HG03064 (cell line): ENCODE measurements around the gene APLP1.
"Not testable (repeated sequence)": the region's sequence is repeated elsewhere in the genome, so short reads cannot be mapped to it uniquely, and the experiment has no call there.

Source experiments
- ATAC-seq: cut with Tn5 transposase; IDR thresholded peaks from one replicate; pipeline ENCODE4 v1.9.1; 2021; ENCODE audit warnings: low read depth; ENCODE audit not compliant: unreplicated experiment

APLP1 gene

GRCh38 chr19:35903550-35904179, 35.3 kb downstream of the APLP1 start:
- peak; percentile 37 for ATAC-seq

- ATAC-seq, result no peak
These were observed 36.1 kb downstream of the APLP1 start for GRCh38 chr19:35904311-35905068.

DNA sequence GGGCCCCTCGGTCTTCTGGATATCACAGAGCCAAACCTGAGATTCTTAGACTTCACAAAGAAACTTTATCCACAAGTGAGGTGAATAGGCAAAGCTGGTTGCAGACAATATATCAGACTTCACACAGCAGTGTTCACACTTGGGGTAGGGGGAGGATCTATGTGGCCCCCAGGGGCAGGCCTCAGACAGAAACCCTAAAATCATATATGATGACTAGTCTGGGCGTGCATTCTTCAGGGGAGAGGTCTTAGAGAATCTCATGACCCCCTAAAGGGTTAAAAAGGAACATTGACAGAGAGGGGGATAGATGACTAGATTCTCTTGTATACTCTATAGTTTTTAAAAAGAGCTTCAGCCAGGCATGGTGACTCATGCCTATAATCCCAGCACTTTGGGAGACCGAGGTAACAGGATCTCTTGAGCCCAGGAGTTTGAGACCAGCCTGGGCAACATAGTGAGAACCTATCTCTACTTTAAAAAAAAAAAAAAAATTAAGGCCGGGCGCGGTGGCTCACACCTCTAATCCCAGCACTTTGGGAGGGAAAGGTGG, 36.9 kb downstream of the APLP1 start:
- no peak for ATAC-seq

GRCh38 chr19:35907377-35907745, 39.0 kb downstream of the APLP1 start:
- no peak for ATAC-seq

- ATAC-seq, result no peak
These were observed 39.7 kb downstream of the APLP1 start, which contains the start of gene TYROBP for GRCh38 chr19:35908010-35908441. TYROBP (minus strand) TSS chr19:35908295; CDS start chr19:35908228, 67 bp downstream.

DNA sequence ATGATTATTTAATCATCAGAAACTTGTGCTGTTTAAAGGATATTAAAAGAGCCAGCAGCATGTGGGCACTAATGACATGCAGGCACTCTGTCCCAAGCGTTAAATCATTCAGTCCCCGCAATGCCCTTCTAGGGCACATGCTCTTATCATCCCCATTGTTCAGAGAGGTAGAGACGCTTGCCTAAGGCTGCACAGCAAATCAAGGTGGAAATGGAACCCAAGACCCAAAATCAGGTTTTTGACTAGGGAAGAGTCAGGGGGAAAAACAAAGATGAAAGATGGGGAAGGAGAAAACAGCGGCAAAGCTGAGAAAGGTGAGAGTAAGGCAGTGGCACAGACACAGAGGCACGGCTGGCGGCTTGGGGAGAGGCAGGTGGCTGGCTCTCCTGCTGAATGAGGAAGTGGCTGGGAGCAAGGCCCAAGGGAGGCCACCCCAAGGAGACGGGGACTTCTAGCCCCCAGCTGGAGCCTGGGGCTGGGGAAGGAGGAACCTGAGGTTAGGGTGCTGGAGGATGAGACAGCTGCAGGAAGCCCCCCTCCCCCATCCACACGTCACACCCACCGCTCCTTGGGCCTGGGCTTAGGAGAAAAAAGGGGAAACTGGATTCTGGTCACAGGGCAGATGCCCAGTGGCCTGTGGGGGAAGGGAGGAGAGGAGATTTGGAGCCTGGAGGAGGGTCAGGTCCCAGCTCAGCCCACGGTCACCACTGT, 40.8 kb downstream of the APLP1 start:
- ATAC-seq, result no peak

- ATAC-seq, result no peak
These were observed 41.3 kb downstream of the APLP1 start for GRCh38 chr19:35909684-35910035.

DNA sequence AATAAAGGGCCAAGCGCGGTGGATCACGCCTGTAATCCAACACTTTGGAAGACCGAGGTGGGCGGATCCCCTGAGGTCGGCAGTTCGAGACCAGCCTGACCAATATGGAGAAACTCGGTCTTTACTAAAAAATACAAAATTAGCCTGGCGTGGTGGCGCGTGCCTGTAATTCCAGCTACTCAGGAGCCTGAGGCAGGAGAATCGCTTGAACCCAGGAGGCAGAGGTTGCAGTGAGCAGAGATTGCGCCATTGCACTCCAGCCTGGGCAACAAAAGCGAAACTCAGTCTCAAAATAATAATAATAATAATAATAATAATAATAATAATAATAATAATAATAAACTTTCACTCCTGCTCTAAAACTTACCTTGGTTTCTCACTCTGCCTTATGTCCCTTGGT, 42.0 kb downstream of the APLP1 start:
- ATAC-seq, result not testable (repeated sequence)

GRCh38 chr19:35911173-35911572, 42.8 kb downstream of the APLP1 start:
- ATAC-seq, result no peak

DNA sequence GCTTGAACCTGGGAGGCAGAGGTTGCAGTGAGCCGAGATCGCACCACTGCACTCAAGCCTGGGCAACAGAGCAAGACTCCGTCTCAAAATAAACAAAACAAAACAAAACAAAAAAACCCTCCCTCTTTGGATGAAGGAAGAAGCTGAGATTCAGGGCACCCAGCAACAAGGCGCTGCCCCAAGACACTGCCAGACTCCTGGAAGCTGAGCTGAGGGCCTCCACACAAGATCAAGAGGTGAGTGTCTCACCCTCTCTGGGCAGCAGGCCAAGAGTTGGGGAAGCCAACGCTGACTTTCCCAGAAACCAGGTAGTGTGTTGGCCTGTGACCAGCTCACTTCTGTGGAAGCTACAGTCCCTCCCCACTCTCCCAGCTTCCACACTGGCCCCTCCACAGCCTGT, 43.4 kb downstream of the APLP1 start:
- no peak for ATAC-seq

DNA sequence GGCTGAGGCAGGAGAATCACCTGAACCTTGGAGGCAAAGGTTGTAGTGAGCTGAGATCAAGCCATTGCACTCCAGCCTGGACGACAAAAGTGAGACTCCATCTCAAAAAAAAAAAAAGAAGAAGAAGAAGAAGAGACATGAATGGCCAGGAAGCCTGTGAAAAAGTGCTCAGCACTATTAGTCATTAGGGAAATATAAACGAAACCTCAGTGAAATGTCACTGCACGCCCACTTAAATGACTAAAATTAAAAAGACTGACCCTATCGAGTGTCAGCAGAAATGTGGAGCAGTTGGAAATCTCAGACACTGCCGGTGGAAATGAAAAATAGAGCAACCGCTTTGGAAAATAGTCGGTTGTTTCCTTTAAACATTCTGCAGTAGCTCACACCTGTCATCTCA, 45.2 kb downstream of the APLP1 start:
- no peak for ATAC-seq

DNA sequence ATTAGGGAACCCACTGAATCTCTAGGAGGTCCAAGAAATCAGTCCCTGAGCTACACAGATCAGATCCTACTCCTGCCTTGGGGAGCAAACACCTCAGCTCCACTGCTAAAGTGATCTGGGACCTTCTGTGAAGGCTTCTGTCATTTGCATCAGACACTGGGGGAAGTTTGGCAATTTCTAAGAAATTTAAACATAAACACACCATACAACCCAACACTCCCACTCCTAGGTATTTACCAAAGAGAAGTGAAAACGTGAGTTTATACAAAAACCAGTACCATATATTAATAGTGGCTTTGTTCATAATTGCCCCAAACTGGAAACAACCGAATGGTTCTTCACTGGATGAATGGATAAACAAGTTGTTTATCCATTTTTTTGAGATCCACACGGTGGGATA, 47.1 kb downstream of the APLP1 start:
- ATAC-seq, result no peak

DNA sequence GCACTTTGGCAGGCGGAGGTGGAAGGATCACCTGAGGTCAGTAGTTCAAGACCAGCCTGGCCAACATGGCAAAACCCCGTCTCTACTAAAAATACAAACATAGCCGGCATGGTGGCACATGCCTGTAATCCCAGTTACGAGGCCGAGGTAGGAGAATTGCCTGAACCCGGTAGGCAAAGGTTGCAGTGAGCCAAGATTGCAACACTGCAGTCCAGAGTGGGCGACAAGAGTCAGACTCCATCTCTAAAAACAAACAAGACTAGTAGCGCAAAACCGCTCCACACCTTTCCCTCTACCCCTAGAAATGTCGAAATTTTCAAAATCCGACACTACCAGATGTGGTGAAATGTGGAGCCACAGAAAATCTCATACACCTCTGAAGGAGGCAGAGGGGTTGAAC, 50.9 kb downstream of the APLP1 start:
- no peak for ATAC-seq

DNA sequence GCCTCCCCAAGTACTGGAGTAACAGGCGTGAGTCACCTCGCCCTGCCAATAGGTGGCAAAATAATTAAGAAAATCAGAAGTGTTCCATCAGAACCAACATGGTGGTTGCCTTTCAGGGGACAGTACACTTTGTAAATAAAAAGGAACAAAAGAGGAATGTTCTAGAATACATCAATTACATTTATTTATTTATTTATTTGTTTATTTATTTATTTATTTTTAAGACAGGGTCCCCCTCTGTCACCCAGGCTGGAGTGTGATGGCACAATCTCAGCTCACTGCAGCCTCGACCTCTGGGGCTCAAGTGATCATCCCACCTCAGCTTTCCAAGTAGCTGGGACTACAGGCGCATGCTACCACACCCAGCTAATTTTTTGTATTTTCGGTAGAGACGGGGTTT, 52.6 kb downstream of the APLP1 start:
- ATAC-seq, result no peak

DNA sequence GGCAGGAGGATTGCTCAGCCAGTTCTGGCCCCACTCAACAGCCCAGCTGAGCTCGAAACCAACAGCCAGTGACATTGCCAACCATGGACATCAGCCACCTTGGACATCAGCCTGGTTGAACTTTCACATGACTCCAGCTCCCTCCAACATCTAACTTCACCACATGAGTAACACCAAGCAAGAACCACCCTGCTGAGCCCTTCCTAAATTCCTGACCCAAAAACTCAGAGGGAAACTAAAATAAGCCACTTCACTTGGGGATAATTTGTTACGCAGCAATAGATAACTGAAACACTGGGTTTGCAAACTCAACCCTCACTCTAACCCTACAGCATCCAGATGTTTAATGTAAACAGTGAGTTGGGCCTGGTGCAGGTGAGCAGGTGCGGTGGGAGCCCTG, 57.1 kb downstream of the APLP1 start:
- no peak for ATAC-seq

- no peak for ATAC-seq
These were observed 60.1 kb downstream of the APLP1 start for GRCh38 chr19:35928507-35928906.
